HG02938 (cell line): ENCODE data around the gene PPP1R3G.
"Not testable (repeated sequence)": the region's sequence is repeated elsewhere in the genome, so short reads cannot be mapped to it uniquely, and the experiment has no call there.

Experiments
- ATAC-seq: cut with Tn5 transposase; IDR thresholded peaks from one replicate; pipeline ENCODE4 v1.9.1; 2021; ENCODE audit warnings: mild to moderate bottlenecking, moderate library complexity; ENCODE audit not compliant: unreplicated experiment

PPP1R3G gene

GRCh38 chr6:5116243-5116991 lies 31.3 kb downstream of the PPP1R3G start:
- ATAC-seq, result no peak

- no peak for ATAC-seq
These were observed 34.2 kb downstream of the PPP1R3G start for GRCh38 chr6:5119090-5119951.

- ATAC-seq, result no peak
These were observed 34.9 kb downstream of the PPP1R3G start for GRCh38 chr6:5120011-5120410.

- ATAC-seq, result not testable (repeated sequence)
These were observed 35.4 kb downstream of the PPP1R3G start for GRCh38 chr6:5120543-5120942.

- no peak for ATAC-seq
These were observed 36.3 kb downstream of the PPP1R3G start for GRCh38 chr6:5121479-5121878.

DNA sequence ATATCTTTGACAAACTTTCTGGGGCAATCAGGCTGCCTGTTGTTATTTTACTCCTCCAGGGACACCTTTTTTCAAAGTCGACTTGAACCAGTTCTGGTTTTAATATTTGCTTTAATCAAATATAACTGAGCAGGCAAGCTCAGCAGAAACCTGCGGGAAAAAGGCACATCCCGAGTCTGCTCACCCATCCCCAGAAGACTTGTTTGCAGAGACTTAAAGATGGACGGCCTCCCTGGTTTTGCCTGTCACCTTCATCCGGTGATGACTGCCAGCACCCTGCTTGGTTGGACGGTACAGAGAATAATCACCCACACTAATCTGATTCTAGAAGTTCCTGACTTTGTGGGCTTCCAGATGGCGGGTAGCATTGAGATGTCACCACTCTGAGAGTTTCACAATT lies 36.8 kb downstream of the PPP1R3G start:
- ATAC-seq, result no peak

DNA sequence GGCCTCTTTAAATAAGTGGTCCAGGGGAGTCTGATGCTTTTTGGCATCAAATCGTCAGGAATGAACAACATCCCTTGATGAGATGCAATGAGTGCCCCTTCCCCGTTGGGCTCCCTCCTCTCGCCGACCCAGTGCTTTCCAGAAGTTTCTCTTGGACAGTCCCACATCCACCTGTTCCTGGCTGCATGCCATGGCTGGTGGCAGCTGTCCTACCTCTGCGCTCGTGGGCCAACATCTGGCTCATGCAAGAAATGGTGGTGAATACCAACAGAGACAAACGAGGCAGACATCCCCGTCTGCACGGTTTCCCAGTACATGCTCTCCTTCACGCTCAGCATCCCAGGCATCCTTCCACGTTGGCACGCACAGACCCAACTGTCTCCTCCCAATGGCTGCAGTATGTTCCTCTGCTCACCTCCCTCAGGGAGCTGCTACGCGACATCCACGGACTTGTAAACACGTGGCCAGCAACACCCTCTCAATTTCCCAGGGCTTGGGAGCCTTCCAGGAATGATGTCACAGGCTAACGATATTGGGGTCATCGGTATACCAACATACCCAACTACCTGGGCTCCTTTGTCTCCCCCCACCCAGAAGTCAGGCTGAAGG lies 37.5 kb downstream of the PPP1R3G start:
- no peak for ATAC-seq

- no peak for ATAC-seq
These were observed 38.4 kb downstream of the PPP1R3G start for GRCh38 chr6:5123296-5124143.

GRCh38 chr6:5124526-5124925 lies 39.4 kb downstream of the PPP1R3G start:
- no peak for ATAC-seq

DNA sequence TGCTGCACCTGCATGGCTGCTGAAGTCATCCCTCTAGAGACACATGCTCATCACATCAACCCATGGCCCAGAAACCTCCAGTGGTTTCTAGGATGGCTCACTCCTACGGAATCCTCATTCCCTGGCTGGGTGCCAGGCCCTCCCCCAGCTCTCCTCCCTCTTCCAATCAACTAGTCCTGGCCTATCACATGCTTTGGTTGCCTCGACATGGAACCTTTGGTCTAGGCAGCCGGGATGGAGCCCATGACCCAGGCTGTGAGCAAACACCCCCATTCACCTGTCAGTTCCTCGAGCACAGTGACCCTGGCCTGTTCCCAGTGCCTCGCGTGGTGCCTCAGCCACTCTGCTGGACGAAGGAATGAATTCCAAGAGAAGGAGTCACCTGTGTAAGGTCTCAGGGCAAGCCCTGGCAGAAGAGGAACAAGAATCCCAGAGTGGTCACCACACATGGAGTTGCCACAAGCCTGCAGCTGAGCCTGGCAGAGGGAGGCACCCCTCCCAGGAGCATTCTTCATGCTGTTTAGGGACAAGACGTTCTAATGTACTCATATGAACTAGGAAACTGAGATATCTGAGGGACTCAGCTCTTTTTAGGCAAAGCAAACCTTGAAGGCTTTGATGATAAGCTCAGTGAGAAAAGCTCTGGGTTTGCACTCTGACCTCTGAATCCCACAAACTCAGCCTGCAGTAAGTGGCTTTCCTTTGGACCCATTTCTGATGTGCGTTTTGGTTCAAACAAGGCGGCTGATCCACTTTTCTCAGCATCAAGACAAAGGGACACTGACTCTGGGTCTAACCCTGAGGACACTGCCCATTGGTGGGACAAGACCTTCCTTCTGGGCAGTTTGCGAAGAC lies 40.2 kb downstream of the PPP1R3G start:
- ATAC-seq, result no peak

DNA sequence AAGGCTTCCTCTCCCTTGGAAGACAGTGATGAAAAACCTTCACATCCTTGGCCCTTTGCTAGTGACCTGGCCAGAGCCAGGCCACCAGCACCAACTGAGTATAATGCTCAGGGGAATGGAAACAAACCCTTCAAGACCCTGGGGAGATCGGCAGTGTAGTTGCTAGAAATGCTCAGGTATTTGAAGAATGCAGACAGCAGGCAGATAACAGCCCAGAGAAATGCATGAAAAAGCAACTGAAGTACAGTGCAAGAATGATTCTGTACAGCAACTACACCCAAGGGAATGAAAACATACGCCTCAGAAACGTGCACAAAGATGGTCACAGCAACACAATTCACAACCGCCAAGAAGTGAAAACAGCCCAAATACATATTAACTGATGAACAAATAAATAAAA lies 41.1 kb downstream of the PPP1R3G start:
- ATAC-seq, result no peak

- no peak for ATAC-seq
These were observed 42.1 kb downstream of the PPP1R3G start for GRCh38 chr6:5127106-5127687.

DNA sequence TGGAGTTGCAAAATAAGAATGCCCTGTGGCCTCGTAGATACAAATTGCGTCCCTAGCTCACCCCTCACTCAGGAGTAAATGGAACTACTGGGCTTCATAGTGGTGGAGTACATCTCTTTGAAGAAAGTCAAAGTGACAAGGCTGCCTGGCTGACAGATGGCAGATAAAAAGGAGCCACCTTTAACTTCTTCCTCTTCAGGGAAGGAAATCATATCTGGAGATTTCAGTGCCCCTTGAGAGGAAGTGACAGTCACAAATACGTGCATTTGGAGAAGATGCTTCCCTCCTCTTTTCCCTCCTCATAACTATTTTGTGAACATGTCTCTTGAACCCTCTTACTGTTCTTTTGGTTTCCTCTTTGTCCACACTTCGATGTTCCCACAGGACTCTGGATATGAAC lies 43.2 kb downstream of the PPP1R3G start:
- no peak for ATAC-seq

GRCh38 chr6:5130135-5130866 lies 45.2 kb downstream of the PPP1R3G start:
- no peak for ATAC-seq

- peak; percentile 83 for ATAC-seq
These were observed 47.6 kb downstream of the PPP1R3G start for GRCh38 chr6:5132731-5133130.

GRCh38 chr6:5133943-5134342 lies 48.8 kb downstream of the PPP1R3G start:
- no peak for ATAC-seq

- ATAC-seq, result no peak
These were observed 50.7 kb downstream of the PPP1R3G start for GRCh38 chr6:5135788-5136376.

DNA sequence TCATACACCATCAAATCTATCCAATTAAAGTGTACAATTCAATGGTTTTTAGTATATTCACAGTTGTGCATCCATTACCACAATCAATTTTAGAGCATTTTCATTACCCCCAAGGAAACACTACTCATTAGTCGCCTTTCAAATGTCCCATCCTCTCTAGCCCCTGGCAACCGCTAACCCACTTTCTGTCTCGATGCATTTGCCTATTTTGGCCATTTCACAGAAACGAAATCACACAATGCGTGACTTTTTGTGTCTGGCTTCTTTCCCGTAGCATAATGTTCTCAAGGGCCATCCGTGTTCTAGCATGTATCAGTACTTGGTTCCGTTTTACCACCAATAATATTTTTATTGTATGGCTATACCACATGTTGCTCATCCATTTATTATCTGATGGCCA lies 51.7 kb downstream of the PPP1R3G start:
- no peak for ATAC-seq
